GM23338 (cell line): ENCODE data around the gene LIME1. TPM values are rescaled to one million over a fixed set of nuclear protein-coding genes. Genes with fewer than 3 reads are reported as not detected.

ENCODE experiments used
- ATAC-seq: fragments of 200-7000 bp; cut with Tn5 transposase; 3 replicates; pipeline ENCODE4 v1.9.1; 2020
- DNase-seq: peaks from one replicate; pipeline ENCODE4 v3.0.0-alpha.2; 2015; ENCODE audit warnings: low spot score
- H2AFZ ChIP-seq: fragments of 200-600 bp; sonication (generic); 2 replicates; pipeline ENCODE4 v1.8.0; 2016; ENCODE audit warnings: antibody characterized with exemption, mild to moderate bottlenecking, moderate library complexity
- H3F3A ChIP-seq: fragments of 200-600 bp; sonication (generic); replicated peaks from 2 replicates; pipeline ENCODE4 v1.8.0; 2017; ENCODE audit warnings: antibody characterized with exemption, mixed run types, low read depth
- H3K27ac ChIP-seq: fragments of 200-600 bp; sonication (generic); 2 replicates; pipeline ENCODE4 v1.6.1; 2016; ENCODE audit warnings: low read depth
- H3K27me3 ChIP-seq: fragments of 200-600 bp; sonication (generic); 2 replicates; pipeline ENCODE4 v1.8.0; 2016; ENCODE audit warnings: mild to moderate bottlenecking, mixed run types, moderate library complexity; ENCODE audit not compliant: insufficient read depth
- H3K36me3 ChIP-seq: fragments of 200-600 bp; sonication (generic); 2 replicates; pipeline ENCODE4 v1.8.0; 2016; ENCODE audit warnings: mild to moderate bottlenecking; ENCODE audit not compliant: insufficient read depth
- H3K4me1 ChIP-seq: fragments of 200-600 bp; sonication (generic); 2 replicates; pipeline ENCODE4 v1.8.0; 2016; ENCODE audit warnings: mild to moderate bottlenecking, moderate library complexity; ENCODE audit not compliant: insufficient read depth
- H3K4me2 ChIP-seq: fragments of 200-600 bp; sonication (generic); 2 replicates; pipeline ENCODE4 v1.7.1; 2017; ENCODE audit warnings: mixed run types
- H3K4me3 ChIP-seq: fragments of 200-600 bp; sonication (generic); 2 replicates; pipeline ENCODE4 v1.6.1; 2016; ENCODE audit warnings: mixed run types
- H3K79me2 ChIP-seq: fragments of 200-600 bp; sonication (generic); replicated peaks from 2 replicates; pipeline ENCODE4 v1.8.0; 2017; ENCODE audit warnings: mild to moderate bottlenecking; ENCODE audit not compliant: insufficient read depth
- H3K9me2 ChIP-seq: fragments of 200-600 bp; sonication (generic); 2 replicates; pipeline ENCODE4 v1.8.0; 2017; ENCODE audit not compliant: insufficient read depth
- H4K20me1 ChIP-seq: fragments of 200-600 bp; sonication (generic); replicated peaks from 2 replicates; pipeline ENCODE4 v1.8.0; 2017; ENCODE audit warnings: mild to moderate bottlenecking; ENCODE audit not compliant: insufficient read depth
- H3K27ac Mint-ChIP-seq: 2 replicates; pipeline ENCODE4 v1.8.0; 2020; ENCODE audit warnings: inconsistent platforms, mild to moderate bottlenecking, moderate library complexity, mixed read lengths
- H3K27me3 Mint-ChIP-seq: 3 replicates; pipeline ENCODE4 v1.8.0; 2022; ENCODE audit warnings: low read depth, mild to moderate bottlenecking, moderate library complexity, mixed read lengths, inconsistent platforms; ENCODE audit not compliant: insufficient read depth, poor library complexity
- H3K36me3 Mint-ChIP-seq: 3 replicates; pipeline ENCODE4 v1.8.0; 2021; ENCODE audit warnings: low read depth, mild to moderate bottlenecking, inconsistent platforms, moderate library complexity, mixed read lengths
- H3K4me1 Mint-ChIP-seq: 3 replicates; pipeline ENCODE4 v1.8.0; 2020; ENCODE audit warnings: mild to moderate bottlenecking, inconsistent platforms, mixed read lengths
- H3K4me3 Mint-ChIP-seq: 3 replicates; pipeline ENCODE4 v1.8.0; 2021; ENCODE audit warnings: moderate library complexity, mild to moderate bottlenecking, inconsistent platforms, mixed read lengths
- H3K9me3 Mint-ChIP-seq: 3 replicates; pipeline ENCODE4 v1.8.0; 2020; ENCODE audit warnings: moderate library complexity, mild to moderate bottlenecking, inconsistent platforms, mixed read lengths
- CREB1 ChIP-seq: fragments of 250-450 bp; sonication (Bioruptor Pico); IDR thresholded peaks from 2 replicates; pipeline ENCODE4 v1.5.0; 2020; ENCODE audit warnings: low read depth, mild to moderate bottlenecking, moderate library complexity
- CTCF ChIP-seq, 2 experiments: fragments of 200-600 bp in 1 of 2; sonication (generic) in 1 of 2; conservative IDR thresholded peaks; 2 replicates each; pipeline versions ENCODE4 v1.5.1 to v1.6.1; 2016 to 2017; ENCODE audit warnings: antibody characterized with exemption in 2 of 2, low read depth in 2 of 2, mild to moderate bottlenecking in 2 of 2, moderate library complexity in 1 of 2
- ETS1 ChIP-seq: IDR thresholded peaks from 2 replicates; pipeline ENCODE4 v1.6.1; 2016; ENCODE audit warnings: antibody characterized with exemption
- EZH2phosphoT487 ChIP-seq: fragments of 200-600 bp; sonication (generic); IDR thresholded peaks from one replicate; pipeline ENCODE4 v1.8.1; 2018; ENCODE audit warnings: antibody characterized with exemption; ENCODE audit not compliant: unreplicated experiment
- JUNB ChIP-seq: IDR thresholded peaks from one replicate; pipeline ENCODE4 v1.6.1; 2016; ENCODE audit warnings: antibody characterized with exemption; ENCODE audit not compliant: unreplicated experiment
- NANOG ChIP-seq: IDR thresholded peaks from 2 replicates; pipeline ENCODE4 v1.6.1; 2016; ENCODE audit warnings: antibody characterized with exemption, borderline replicate concordance
- POLR2AphosphoS5 ChIP-seq: IDR thresholded peaks from 2 replicates; pipeline ENCODE4 v1.6.1; 2016; ENCODE audit warnings: antibody characterized with exemption, low read depth
- STAT1 ChIP-seq: IDR thresholded peaks from one replicate; pipeline ENCODE4 v1.6.1; 2016; ENCODE audit warnings: antibody characterized with exemption; ENCODE audit not compliant: unreplicated experiment
- ZNF114 ChIP-seq: fragments of 250-450 bp; sonication (Bioruptor Pico); IDR thresholded peaks from 2 replicates; pipeline ENCODE4 v1.5.0; 2020; ENCODE audit warnings: mild to moderate bottlenecking, moderate library complexity
- ZNF331 ChIP-seq: fragments of 250-450 bp; sonication (Bioruptor Pico); IDR thresholded peaks from 2 replicates; pipeline ENCODE4 v1.5.0; 2020; ENCODE audit warnings: low read depth, mild to moderate bottlenecking, moderate library complexity
- ZNF462 ChIP-seq: fragments of 250-450 bp; sonication (Bioruptor Pico); IDR thresholded peaks from 2 replicates; pipeline ENCODE4 v1.5.0; 2020; ENCODE audit warnings: mild to moderate bottlenecking, moderate library complexity
- polyA plus RNA-seq: library from polyadenylated mRNA; unstranded; fragments of >200 nt; fragmentation: Nextera tagmentation; extraction: Ambion mirVana; gene quantifications from 2 replicates; pipeline ENCODE4 v1.2.1, GENCODE V29; 2016
- total RNA-seq: library from RNA; depleted of rRNA; stranded (reverse); fragments of >200 nt; shearing (Covaris generic); gene quantifications from 2 replicates; pipeline ENCODE4 v1.2.3, GENCODE V29; 2014

Gene LIME1
- total and polyA plus RNA-seq, 2 experiments from 2014 or later: 4.7 to 12.2 TPM

- Histone ChIP-seq H3K4me1 (no peaks in the 10 kb centered on the region), H3K27ac (no peak within 1 kb of the TSS), H3K4me2 (peak within 1 kb of the TSS; percentile 88), H3K36me3 (no peaks in the 10 kb centered on the region), H3K27me3 (no peaks in the 10 kb centered on the region), H3K9me2 (no peaks in the 10 kb centered on the region), H3K4me3 (peak within 1 kb of the TSS; percentile 65), H3F3A (peaks cover 4% of the 10 kb centered on the region; the same call in 1 of the 2 replicates), H2AFZ (no peak within 1 kb of the TSS), H3K79me2 (no peaks in the 10 kb centered on the region), H4K20me1 (no peaks in the 10 kb centered on the region)
- peaks cover 23% of the 10 kb centered on the region for H3K36me3 Mint-ChIP-seq
- ATAC-seq (peak; percentile 13), DNase-seq (no peak)
- H3K4me1 Mint-ChIP-seq: peaks cover 3% of the 10 kb centered on the region; the same call in 2 of the 3 replicates
- H3K27ac Mint-ChIP-seq: no peak within 1 kb of the TSS
- peaks cover 31% of the 10 kb centered on the region for H3K27me3 Mint-ChIP-seq
- H3K9me3 Mint-ChIP-seq: peaks cover 14% of the 10 kb centered on the region; the same call in 2 of the 3 replicates
- H3K4me3 Mint-ChIP-seq: peak within 1 kb of the TSS; percentile 61
- TF ChIP-seq POLR2AphosphoS5 (peak; percentile 57; the same call in 1 of the 2 replicates), NANOG (no peak), JUNB (no peak), ZNF331 (no peak), STAT1 (no peak), CTCF (conservative IDR thresholded peaks at IDR 0.05; ENCODE audit: low read depth in 2 of 2) (no peak)
Observed at GRCh38 chr20:63696628-63697356, 39.7 kb upstream of the LIME1 start, which contains the start of gene TNFRSF6B. Gene TNFRSF6B, plus strand, starts transcription at chr20:63696652. Its CDS starts 116 bp downstream, at chr20:63696768.

- Mint-ChIP-seq H3K4me1 (peaks cover 3% of the 10 kb centered on the region; the same call in 2 of the 3 replicates), H3K4me3 (peak overlapping the region; percentile 61), H3K36me3 (peaks cover 21% of the 10 kb centered on the region), H3K9me3 (peaks cover 12% of the 10 kb centered on the region; the same call in 2 of the 3 replicates), H3K27me3 (peaks cover 29% of the 10 kb centered on the region), H3K27ac (no peak overlapping the region)
- ATAC-seq (peak; percentile 15), DNase-seq (no peak)
- peak overlapping the region; percentile 88 for H3K4me2 ChIP-seq
- H3F3A ChIP-seq: peaks cover 4% of the 10 kb centered on the region; the same call in 1 of the 2 replicates
- no peaks in the 10 kb centered on the region for H3K27me3 ChIP-seq
- no peaks in the 10 kb centered on the region for H3K79me2 ChIP-seq
- no peak overlapping the region for H2AFZ ChIP-seq
- H3K4me1 ChIP-seq: no peaks in the 10 kb centered on the region
- no peaks in the 10 kb centered on the region for H3K36me3 ChIP-seq
- H4K20me1 ChIP-seq: no peaks in the 10 kb centered on the region
- peak overlapping the region; percentile 65 for H3K4me3 ChIP-seq
- no peak overlapping the region for H3K27ac ChIP-seq
- no peaks in the 10 kb centered on the region for H3K9me2 ChIP-seq
- TF ChIP-seq JUNB: no peak
- TF ChIP-seq STAT1: no peak
- no peak for TF ChIP-seq ZNF114
- TF ChIP-seq ZNF462 (CRISPR knock-in tag): no peak
- TF ChIP-seq CREB1 (CRISPR knock-in tag): no peak
- TF ChIP-seq ZNF331: no peak
- TF ChIP-seq POLR2AphosphoS5: no peak; the same call in 1 of the 2 replicates
- TF ChIP-seq ETS1: no peak
- no peak for TF ChIP-seq NANOG
- no peak for TF ChIP-seq EZH2phosphoT487
Observed at GRCh38 chr20:63697357-63697867, 39.1 kb upstream of the LIME1 start.
